GM12878 (cell line): ENCODE measurements around the gene SFN. TPM values are rescaled to one million over a fixed set of nuclear protein-coding genes. Genes with fewer than 3 reads are reported as not detected.

ENCODE experiments used
- CBFB ChIP-seq: IDR thresholded peaks from 2 replicates; pipeline ENCODE4 v1.6.1; 2016; ENCODE audit warnings: antibody characterized with exemption, low read depth
- CEBPZ ChIP-seq: fragments of 150-350 bp; IDR thresholded peaks from 2 replicates; pipeline ENCODE4 v1.6.1; 2016; ENCODE audit warnings: low read depth, low read length
- E2F8 ChIP-seq: fragments of 450-650 bp; IDR thresholded peaks from 2 replicates; pipeline ENCODE4 v1.6.1; 2018; ENCODE audit warnings: mild to moderate bottlenecking, low read depth, moderate library complexity; ENCODE audit not compliant: partially characterized antibody
- GABPA ChIP-seq: IDR thresholded peaks from 2 replicates; pipeline ENCODE4 v1.6.1; 2014; ENCODE audit warnings: antibody characterized with exemption, low read depth, mild to moderate bottlenecking, inconsistent platforms
- IRF4 ChIP-seq: IDR thresholded peaks from 2 replicates; pipeline ENCODE4 v1.6.1; 2011; ENCODE audit warnings: low read depth, low read length
- IRF5 ChIP-seq: fragments of 450-650 bp; IDR thresholded peaks from 2 replicates; pipeline ENCODE4 v1.6.1; 2017; ENCODE audit warnings: borderline replicate concordance
- JUND ChIP-seq: IDR thresholded peaks from 2 replicates; pipeline ENCODE4 v1.6.1; 2012; ENCODE audit warnings: low read depth, mild to moderate bottlenecking, low read length, improper control_type of control experiment, moderate library complexity
- WRNIP1 ChIP-seq: IDR thresholded peaks from 2 replicates; pipeline ENCODE4 v1.6.1; 2011; ENCODE audit warnings: low read depth, low read length, improper control_type of control experiment, borderline replicate concordance
- ZSCAN29 ChIP-seq: fragments of 450-650 bp; IDR thresholded peaks from 2 replicates; pipeline ENCODE4 v1.6.1; 2017; ENCODE audit warnings: mild to moderate bottlenecking, moderate library complexity
- polyA plus RNA-seq, 11 experiments: library from polyadenylated mRNA; depleted of rRNA in 4 of 11; unstranded in 6 of 11; stranded (reverse) in 5 of 11; fragments of >200 nt; fragmentation: Nextera tagmentation in 4 of 11; fragmentation: Illumina TruSeq in 1 of 11; extraction: Ambion mirVana in 4 of 11; extraction: Trizol in 1 of 11; gene quantifications; 1 replicate in 1 of 11; 2 replicates in 10 of 11; pipeline versions ENCODE4 v1.2.1 to v1.2.3, GENCODE V29; 2011 to 2016; ENCODE audit warnings: inconsistent platforms in 2 of 11, missing spikeins in 2 of 11, low read depth in 1 of 11
- total RNA-seq, 4 experiments: library from RNA; depleted of rRNA in 3 of 4; stranded (reverse); fragments of >200 nt in 3 of 4; fragmentation: Illumina TruSeq in 1 of 4; extraction: Trizol in 1 of 4; gene quantifications; 2 replicates each; pipeline versions ENCODE4 v1.2.1 to v1.2.3, GENCODE V29; 2013 to 2021
- TF ChIP-seq, protein P1 (sequence below): fragments of 450-650 bp; IDR thresholded peaks from 2 replicates; pipeline ENCODE4 v1.6.1; 2016; ENCODE audit warnings: mild to moderate bottlenecking, moderate library complexity, borderline replicate concordance
- TF ChIP-seq, protein P2 (sequence below): fragments of 450-650 bp; formaldehyde crosslinking; IDR thresholded peaks from 2 replicates; pipeline ENCODE4 v1.5.0; 2022; ENCODE audit warnings: mild to moderate bottlenecking, missing genetic modification characterization
- TF ChIP-seq, protein P3 (sequence below): IDR thresholded peaks from 2 replicates; pipeline ENCODE4 v1.6.1; 2012; ENCODE audit warnings: low read depth, low read length, improper control_type of control experiment

Gene SFN
- total and polyA plus RNA-seq, 10 of the 15 experiments (the other 5 are each of a cell fraction or from before 2014, with no cell fraction given), result 0.19 to 2.9 (median 1.0) TPM

GRCh38 chr1:26838474-26839338 lies 24.2 kb upstream of the SFN start (continued):
- TF ChIP-seq, protein P1, sequence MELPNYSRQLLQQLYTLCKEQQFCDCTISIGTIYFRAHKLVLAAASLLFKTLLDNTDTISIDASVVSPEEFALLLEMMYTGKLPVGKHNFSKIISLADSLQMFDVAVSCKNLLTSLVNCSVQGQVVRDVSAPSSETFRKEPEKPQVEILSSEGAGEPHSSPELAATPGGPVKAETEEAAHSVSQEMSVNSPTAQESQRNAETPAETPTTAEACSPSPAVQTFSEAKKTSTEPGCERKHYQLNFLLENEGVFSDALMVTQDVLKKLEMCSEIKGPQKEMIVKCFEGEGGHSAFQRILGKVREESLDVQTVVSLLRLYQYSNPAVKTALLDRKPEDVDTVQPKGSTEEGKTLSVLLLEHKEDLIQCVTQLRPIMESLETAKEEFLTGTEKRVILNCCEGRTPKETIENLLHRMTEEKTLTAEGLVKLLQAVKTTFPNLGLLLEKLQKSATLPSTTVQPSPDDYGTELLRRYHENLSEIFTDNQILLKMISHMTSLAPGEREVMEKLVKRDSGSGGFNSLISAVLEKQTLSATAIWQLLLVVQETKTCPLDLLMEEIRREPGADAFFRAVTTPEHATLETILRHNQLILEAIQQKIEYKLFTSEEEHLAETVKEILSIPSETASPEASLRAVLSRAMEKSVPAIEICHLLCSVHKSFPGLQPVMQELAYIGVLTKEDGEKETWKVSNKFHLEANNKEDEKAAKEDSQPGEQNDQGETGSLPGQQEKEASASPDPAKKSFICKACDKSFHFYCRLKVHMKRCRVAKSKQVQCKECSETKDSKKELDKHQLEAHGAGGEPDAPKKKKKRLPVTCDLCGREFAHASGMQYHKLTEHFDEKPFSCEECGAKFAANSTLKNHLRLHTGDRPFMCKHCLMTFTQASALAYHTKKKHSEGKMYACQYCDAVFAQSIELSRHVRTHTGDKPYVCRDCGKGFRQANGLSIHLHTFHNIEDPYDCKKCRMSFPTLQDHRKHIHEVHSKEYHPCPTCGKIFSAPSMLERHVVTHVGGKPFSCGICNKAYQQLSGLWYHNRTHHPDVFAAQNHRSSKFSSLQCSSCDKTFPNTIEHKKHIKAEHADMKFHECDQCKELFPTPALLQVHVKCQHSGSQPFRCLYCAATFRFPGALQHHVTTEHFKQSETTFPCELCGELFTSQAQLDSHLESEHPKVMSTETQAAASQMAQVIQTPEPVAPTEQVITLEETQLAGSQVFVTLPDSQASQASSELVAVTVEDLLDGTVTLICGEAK, result no peak
- TF ChIP-seq GABPA (no peak), IRF5 (no peak), WRNIP1 (0 out of 2 replicates have a peak, but pooled peaks have one; percentile 89), JUND (no peak), E2F8 (no peak), IRF4 (no peak), CEBPZ (no peak), ZSCAN29 (peak; percentile 5; the same call in 1 of the 2 replicates), CBFB (peak; percentile 94)
- TF ChIP-seq, protein P2, sequence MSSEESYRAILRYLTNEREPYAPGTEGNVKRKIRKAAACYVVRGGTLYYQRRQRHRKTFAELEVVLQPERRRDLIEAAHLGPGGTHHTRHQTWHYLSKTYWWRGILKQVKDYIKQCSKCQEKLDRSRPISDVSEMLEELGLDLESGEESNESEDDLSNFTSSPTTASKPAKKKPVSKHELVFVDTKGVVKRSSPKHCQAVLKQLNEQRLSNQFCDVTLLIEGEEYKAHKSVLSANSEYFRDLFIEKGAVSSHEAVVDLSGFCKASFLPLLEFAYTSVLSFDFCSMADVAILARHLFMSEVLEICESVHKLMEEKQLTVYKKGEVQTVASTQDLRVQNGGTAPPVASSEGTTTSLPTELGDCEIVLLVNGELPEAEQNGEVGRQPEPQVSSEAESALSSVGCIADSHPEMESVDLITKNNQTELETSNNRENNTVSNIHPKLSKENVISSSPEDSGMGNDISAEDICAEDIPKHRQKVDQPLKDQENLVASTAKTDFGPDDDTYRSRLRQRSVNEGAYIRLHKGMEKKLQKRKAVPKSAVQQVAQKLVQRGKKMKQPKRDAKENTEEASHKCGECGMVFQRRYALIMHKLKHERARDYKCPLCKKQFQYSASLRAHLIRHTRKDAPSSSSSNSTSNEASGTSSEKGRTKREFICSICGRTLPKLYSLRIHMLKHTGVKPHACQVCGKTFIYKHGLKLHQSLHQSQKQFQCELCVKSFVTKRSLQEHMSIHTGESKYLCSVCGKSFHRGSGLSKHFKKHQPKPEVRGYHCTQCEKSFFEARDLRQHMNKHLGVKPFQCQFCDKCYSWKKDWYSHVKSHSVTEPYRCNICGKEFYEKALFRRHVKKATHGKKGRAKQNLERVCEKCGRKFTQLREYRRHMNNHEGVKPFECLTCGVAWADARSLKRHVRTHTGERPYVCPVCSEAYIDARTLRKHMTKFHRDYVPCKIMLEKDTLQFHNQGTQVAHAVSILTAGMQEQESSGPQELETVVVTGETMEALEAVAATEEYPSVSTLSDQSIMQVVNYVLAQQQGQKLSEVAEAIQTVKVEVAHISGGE (CRISPR knock-in tag), result no peak
- TF ChIP-seq, protein P3, sequence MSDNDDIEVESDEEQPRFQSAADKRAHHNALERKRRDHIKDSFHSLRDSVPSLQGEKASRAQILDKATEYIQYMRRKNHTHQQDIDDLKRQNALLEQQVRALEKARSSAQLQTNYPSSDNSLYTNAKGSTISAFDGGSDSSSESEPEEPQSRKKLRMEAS, result no peak
